Right ventricle myocardium superior (tissue), 1 donor: ENCODE measurements around the gene EHD4. TPM values are rescaled to one million over a fixed set of nuclear protein-coding genes. Genes with fewer than 3 reads are reported as not detected.
A peak's percentile ranks its signal among the peaks of the same experiment; 100 is the strongest.

Experiments
- ATAC-seq: fragments of 200-7000 bp; cut with Tn5 transposase; one replicate; pipeline ENCODE4 v1.9.1; 2020; ENCODE audit warnings: mild to moderate bottlenecking; ENCODE audit not compliant: poor library complexity
- DNase-seq: peaks from one replicate; pipeline ENCODE4 v3.0.0-alpha.2; 2020
- intact Hi-C: fragments of 100-400 bp; cut with DNase I; formaldehyde crosslinking; loops from one replicate; pipeline ENCODE4 v1.11.2; 2022
- total RNA-seq: library from RNA; stranded (reverse); fragmentation: NEBNext Ultra II Directional; extraction: Animal tissue kit (Norgen Biotek cat#: 25700); gene quantifications from one replicate; pipeline ENCODE4 v1.2.1, GENCODE V29; 2021
- donor health status: DM: no; HTN: yes; CAD: no; lungs with severe emphysema.

Gene EHD4
- total RNA-seq, 1 donor from 2014 or later: 47.2 TPM

DNA sequence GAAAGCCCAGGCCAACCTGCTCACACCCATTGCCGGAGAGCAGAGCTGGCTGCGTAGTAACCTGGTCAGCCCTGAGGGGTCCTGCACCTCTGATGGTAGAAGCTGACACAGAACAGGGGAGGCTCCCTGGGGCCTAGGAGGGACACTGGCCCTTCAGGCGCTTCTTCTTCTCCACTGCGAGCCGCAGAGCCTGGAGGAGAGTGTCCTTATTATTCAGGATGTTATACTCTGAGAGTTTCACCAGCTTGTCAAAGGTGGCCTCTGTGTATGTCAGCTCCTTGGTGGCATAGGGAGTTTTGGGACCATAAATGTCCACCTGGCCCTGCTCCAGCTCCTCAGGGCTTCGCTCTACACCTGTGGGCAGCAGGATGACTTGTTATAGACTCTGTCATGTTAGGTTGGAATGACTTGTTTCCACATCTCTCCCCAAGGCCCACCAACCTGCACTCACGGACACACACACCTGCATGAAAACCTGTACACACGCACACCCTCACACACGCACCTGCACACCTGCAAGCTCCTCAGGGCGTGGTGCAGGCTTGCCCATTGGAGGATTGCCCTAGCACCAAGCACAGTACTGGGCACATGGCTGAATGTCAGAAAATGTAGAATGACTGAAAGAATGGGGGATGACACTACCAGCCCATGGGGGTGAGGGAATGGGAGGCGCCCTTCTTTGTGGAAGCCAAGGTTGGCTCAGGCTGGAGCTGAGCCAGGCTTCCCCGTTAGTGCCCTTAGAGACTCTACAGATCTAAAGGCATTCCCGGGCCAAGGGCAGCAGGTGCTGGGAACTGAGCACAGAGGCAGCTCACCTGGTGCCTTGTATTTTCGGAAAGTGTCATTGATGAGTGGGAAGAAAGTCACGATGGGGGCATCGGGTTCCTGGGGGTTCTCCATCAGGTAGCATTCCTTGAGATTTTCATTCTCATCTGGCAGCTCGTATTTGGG is 11.5 kb upstream of the EHD4 start:
- intact Hi-C loops: no loop called here

DNA sequence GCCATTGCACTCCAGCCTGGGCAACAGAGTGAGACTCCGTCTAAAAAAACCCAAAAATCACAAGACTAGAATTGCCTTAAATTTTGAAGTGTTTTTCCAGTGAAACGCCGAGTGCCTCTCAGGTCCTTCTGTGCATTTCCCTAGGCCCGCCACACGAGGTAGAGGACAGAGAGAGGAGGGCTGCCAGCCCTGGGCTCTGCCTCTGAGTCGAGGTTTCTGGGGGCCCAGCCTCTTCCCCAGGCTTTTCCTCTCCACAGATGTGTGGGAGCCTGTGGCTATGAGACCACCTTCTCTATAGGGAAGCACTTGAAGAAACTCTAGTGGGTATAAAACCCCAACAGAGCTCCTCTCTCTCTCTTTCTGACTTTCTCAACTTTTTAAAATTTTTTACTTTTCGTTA is 10.9 kb upstream of the EHD4 start:
- ATAC-seq (no peak), DNase-seq (no peak)
- intact Hi-C loops: no loop called here

More for the DNA sequence above, 11.5 kb upstream of the EHD4 start:
- no peak for ATAC-seq
- DNase-seq: no peak

DNA sequence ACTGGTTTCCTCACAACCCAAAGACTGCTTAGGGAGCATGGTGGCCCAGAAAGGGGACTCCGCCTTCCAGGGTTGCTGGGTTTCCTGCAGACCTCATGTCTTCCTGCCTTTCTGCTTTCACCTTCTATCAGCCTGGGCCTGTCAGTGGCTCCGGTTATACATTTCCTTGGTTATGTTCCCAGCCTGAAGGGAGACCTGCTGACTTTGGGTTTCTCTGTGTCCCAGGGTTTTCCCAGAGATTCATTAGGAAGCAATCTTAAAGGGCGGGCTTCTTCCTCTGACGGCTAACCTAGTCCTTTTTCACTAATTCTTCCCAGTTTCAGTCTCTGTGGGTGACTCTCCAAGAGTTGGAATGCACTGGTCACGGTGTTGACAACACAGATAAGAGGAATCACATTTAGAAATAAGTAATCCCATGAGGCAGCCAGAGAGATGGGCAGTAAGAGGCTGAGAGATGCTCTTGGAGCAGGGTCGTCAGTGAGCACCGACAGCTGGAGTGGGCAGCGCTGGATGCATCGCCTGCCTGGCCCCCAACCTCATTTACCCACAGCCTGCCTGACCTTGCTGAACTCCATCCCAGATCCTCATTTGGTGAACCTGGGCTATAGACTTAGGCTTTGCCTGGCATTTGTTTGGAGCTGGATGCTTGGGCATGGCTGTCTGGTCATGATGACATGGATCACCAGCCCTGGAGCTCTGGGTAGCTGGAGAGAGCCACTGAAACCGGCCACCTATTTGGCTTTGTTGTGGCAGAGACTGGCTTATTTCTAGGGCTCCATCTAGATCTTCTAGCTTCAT is 10.0 kb upstream of the EHD4 start:
- DNase-seq (no peak), ATAC-seq (peak; percentile 9)
- intact Hi-C loops: no loop called here

DNA sequence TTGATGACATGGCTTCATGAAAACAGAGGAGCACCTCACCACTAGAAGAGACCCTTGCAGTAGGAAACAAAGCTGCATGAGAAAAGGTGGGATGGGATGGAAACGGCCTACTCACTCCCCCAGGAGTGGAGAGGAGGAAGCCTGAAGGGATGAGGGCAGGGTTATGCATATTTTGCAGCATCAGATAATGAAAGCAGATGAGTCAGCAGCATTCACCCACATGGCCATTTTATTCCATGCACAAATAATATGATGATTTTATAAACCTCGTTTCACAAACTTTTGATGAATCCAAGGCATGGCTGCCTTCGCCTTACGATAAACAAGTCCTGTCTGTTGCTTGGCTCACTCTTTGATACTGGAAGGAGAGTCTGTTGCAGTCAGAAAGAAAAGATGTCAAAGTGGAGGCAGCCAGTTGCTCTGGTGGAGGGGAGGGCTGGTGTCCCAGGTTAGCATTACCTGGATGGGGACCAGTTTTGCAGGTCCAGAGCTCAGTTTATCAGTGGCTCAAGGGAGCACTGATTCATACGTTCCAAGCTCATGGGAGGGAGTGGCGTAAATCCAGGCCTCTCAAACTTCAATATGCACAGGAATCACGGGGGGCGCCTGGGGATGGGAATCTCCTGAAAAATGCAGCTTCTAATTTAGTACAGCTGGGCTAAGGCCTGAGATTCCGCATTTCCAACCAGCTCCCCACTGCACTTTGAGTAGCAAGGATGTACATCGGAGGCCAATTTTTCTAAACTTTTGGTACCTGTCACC is 9.2 kb upstream of the EHD4 start:
- ATAC-seq (no peak), DNase-seq (no peak)
- intact Hi-C loops: no loop called here

DNA sequence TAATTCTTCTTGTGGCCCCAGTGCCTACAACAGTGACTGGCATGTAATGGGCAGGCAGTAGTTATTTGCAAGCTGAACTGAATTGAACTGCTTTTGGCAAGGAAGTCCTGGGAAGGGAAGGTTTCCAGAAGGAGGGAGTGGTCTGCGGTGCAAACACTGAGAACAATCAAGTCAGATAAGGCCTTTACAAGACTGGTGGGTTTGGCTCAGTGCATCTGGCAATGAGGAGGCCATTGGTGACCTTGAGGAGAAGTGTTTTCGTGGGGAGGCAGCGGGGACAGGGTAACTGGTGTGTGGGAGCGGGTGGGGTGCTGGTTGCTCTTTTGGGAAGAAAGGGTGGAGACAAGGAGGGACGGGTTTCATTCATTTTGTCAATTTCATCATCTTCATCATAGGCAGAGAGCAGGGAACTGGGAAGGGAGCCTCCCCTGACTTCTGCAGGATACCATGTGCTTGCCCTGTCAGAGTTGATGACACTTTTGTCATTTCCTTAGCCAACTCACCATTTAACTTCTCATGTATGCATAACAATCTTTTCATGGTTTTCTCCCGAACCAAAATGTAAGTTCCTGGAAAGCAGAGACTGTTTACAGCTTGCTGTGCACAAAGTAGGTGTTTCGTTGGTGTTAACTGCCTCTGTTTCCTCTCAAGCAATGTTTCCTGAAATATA is 8.4 kb upstream of the EHD4 start:
- ATAC-seq (no peak), DNase-seq (no peak)
- intact Hi-C loops: no loop called here

DNA sequence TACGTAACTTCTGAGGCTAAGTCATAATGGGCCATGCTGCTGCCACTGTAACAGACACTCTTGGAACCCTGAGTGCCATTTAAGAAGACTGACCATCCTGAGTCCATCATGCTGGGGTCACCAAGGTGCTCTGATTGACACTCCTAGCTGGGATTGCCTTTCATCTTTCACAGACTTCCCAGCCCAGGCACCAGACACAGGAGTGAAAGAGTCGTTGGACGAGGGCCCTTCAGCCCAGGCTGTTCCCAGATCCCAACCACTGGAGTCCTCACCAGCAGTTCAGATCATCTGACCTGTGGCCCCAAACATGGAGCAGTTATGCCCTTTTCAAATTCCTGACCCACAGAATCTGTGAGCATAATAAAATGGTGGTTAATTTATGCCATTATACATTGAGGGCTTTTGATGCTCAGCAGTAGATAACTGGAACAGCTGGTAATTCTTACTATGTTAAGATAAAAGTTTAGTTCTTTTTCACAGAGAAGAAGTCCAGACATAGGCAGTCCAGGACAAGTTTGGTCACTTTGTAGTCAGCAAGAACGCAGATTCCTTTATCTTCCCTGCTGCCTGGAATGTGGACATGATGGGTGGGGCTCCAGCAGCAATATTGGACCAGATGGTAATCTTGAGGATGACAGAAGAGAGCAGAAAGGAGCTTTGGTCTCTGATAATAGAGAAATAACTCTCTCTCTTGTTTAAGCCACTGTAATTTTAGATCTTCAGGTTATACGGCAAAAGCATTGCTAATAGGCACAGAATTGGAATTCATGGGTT is 7.3 kb upstream of the EHD4 start:
- ATAC-seq: no peak
- DNase-seq: no peak
- intact Hi-C loops: no loop called here

DNA sequence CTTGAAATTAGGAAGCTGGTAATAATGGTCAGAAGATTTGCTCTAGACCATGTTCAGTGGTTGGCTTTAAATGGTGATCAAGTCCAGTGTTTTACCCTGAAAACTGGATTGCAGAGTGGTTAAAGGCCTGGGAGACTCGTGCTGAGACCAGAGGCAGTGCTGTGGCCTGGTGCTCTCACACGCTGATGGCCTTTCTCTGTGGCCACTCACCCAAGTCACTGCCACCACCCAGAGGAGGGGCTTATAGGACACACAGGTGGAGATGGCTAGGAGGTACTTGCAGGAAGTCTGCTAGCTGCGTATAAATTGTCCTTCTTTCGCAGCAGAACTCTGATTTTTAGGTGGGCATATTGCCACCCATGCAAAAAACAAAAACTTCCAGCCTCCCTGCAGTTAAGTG is 6.2 kb upstream of the EHD4 start:
- no peak for ATAC-seq
- DNase-seq: no peak
- intact Hi-C loops: no loop called here

DNA sequence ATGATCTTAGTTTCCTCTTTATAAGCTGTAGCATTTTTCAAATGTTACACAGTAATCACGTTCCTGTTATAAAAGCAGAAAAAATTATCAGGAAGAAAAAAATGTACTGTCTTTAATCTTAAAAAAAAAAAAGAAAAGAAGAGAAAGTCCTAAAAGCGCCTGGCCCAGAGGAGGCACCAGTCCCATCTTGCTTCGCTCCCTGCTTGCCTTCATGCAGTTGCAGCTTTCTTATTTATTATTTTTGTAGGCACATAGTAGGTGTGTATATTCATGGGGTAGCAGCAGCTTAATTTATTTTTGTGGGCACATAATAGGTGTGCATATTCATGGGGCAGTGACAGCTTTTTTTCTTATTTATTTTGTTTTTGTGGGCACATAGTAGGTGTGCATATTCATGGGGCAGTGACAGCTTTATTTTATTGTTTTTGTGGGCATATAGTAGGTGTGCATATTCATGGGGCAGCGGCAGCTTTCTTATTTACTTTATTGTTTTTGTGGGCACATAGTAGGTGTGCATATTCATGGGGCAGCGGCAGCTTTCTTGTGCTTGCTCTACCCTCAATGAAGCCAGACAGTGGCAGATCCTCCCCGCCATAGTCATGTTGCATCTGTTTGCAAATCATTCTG is 5.5 kb upstream of the EHD4 start:
- intact Hi-C loops: no loop called here
- no peak for ATAC-seq
- no peak for DNase-seq

DNA sequence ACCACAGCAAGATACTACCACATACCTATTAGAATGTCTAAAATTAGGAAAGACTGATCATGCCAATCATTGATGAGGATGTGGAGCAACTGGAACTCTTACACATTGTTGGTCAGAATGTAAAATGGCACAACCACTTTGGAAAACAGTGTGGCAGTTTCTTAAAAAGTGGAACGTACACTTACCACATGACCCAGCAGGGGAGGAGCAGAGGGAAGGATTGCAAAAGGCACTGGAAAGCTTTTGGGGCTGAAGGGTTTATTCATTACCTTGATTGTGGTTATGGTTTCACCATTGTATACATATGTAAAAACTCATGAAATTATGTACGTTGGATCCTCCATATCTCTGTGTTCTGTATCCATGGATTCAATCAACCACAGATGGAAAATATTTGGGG is 3.3 kb upstream of the EHD4 start:
- intact Hi-C loops: no loop called here
- DNase-seq: no peak
- ATAC-seq: no peak

DNA sequence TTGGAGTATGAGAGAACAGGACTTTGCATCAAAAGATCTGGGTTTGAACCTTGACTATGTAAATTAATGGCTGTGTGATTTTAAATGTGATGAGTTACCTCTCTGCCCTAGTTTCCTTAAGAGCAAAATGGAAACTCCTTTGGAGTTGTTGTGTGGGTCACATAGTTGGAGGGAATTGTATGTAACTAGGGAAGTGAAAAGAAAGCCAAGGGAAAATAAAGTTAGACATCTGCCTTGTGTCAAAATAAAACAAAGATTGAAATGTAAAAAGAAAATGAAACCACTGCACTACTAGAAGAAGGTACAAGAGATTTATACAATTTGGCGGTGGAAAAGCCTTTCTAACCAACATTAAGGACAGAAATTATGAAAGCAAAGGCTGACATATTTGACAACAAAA is 1.7 kb upstream of the EHD4 start:
- DNase-seq (no peak), ATAC-seq (no peak)
- intact Hi-C loops: no loop called here

DNA sequence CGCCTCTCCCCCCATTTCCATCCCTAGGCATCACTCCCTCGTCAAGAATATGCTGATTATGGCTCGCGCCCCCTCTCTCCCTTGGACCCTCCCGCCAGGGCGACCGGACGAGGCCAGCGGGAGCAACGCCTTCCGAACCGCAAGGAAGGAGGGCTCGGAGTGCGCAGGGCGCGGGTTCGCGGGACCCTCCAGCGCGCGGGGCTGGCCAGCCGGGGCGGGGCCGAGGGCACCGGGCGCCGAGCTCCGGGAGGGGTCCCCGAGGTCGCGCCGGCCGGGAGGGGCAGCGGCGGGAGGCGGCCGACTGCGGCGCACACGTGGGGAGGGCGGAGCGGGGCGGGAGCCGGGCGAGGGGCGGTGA is 483 bp downstream of the EHD4 start:
- ATAC-seq (peak; percentile 50), DNase-seq (no peak)
- intact Hi-C loops: no loop called here

DNA sequence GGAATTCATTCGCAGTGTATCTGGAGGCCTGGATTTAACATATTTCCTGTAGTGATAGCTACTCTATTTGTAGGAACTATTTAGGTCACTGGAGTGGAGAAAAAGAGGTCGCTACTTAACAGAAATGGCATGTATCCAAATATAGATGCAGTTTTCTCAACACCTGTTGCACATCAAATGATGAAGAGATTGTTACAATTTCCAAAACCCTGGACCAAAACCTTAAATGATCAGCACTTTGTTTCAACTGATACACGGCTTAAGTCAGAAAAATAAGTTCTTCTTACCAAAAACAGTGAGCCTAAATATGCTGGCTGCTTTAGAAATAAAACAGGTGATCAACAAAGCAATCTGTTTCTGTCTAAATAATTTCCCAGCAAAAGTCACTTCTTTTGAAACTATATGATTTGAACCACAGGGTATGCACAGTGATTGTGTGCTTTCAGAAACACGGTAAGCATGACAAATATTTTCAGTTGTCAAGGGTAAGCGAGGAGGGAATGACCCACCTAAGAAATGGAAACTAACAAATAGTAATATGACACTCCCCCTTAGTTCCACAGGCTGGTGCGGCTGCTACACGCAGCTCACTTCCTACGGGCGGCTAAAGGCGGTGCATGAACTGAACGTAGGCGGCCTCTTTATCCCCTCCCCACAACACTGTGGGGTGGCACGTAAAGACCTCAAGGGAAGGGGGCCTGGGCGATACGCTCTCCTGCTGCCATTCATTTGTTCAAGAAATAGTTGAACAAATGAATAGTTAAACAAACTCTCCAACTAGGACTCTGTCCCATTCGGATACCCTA is 1.1 kb downstream of the EHD4 start:
- intact Hi-C loops: no loop called here

DNA sequence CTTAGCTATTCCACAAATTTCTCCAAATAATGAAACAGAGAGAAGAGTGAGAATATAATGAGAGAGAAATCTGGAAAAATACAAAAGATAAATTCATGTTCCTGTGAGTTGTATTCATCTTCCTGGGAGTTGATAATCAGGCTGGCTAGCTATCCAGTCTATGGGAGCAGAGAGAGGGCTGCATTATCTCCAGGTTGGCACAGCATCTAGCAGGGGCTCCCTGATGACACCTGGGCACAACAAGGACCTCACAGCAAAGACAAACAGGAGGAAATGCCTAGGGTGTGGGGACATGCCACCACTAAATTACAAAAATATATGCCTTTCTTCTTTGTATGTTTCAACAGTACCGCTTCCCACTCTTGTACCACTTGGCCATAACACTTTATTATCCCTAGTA is 1.9 kb downstream of the EHD4 start:
- intact Hi-C loops: no loop called here
- DNase-seq: no peak

More for the DNA sequence above, 1.1 kb downstream of the EHD4 start:
- peak; percentile 75 for DNase-seq
- peak; percentile 51 for ATAC-seq

DNA sequence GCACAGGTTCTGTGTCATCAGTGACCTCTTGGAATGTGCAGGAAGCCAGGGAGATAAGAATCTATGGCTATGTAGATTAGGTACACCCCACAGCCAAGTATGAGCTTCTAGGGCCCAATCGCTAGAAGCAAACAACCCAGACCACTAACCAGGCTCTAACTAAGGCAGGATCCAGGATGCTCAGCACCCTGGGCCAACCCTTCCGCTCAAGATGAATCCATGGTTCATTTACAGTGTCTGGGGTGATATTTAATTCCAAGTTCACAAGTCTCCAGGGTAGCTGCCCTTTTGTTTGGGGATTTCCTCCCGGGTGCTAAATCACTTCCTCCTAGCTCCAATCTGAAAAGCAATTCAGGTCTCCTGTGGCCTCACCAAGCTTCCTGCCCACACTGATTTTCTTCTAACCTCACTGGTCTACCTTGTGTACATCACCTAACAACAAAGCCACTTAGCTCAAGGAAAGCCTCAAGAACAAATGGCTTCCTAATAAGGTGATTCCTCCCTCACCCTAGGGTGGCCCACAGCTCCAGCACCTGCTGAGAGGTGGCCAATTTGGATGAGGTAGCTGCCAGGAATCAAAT is 2.4 kb downstream of the EHD4 start:
- DNase-seq (no peak), ATAC-seq (no peak)
- intact Hi-C loops: no loop called here

More for the DNA sequence above, 1.9 kb downstream of the EHD4 start:
- ATAC-seq: no peak

DNA sequence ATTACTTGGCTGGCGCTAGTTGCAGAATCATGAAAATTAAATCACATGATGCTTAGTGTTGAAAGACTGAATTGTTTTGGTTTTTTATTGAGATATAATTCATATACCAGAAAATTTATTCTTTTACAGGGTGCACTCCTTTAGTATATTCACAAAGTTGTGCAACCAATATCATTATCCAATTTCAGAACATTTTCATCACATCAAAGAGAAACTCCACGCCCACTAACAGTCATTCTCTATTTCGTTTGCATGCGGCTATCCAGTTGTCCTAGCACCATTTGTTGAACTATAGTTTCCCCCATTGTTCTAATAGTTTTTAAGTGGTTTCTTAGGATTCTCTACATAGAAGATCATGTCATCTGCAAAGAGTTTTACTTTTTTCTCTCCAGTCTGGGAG is 3.7 kb downstream of the EHD4 start:
- DNase-seq (no peak), ATAC-seq (no peak)
- intact Hi-C loops: no loop called here

DNA sequence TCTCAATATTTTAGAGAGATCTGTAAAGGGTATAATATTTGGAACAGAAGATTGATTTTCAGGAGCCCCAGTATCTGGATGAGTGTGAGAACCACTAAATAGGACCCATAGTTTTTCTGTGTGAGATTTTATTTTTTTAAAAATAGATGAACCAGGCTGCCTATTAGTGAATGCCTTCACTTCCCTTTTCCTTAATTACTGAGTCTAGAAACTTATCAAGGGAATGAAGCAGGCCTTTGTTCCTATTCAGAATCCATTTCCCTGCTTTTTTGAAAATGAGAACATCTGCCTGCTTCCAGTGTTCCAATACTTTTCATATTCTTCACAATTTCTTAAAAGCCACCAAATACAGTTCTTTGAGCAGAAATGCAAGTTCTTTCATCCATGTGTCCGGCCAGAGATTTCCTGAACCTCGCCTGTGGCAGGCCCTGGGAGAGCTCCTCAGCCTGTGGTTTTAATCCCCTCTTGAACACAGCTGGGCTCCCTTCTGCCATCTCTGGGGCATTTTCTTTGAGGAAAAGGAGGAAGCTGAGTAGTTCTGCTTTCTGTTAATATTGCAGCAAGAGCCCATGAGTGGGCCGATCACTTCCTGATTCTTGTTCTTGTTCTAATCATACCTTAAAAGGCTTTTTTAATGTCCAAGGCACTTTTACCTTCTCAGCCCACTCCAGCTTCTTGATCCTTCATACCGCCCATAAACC is 4.7 kb downstream of the EHD4 start:
- intact Hi-C loops: no loop called here
- no peak for DNase-seq

More for the DNA sequence above, 4.7 kb downstream of the EHD4 start:
- ATAC-seq: no peak
